GM12801 (cell line): ENCODE data around the gene LACTBL1.

Experiments
- TF ChIP-seq, protein P1 (sequence below): IDR thresholded peaks from one replicate; pipeline ENCODE4 v1.5.1; 2011; ENCODE audit warnings: control low read depth; ENCODE audit not compliant: insufficient read length; ENCODE audit errors: extremely low read depth

The LACTBL1 gene

DNA sequence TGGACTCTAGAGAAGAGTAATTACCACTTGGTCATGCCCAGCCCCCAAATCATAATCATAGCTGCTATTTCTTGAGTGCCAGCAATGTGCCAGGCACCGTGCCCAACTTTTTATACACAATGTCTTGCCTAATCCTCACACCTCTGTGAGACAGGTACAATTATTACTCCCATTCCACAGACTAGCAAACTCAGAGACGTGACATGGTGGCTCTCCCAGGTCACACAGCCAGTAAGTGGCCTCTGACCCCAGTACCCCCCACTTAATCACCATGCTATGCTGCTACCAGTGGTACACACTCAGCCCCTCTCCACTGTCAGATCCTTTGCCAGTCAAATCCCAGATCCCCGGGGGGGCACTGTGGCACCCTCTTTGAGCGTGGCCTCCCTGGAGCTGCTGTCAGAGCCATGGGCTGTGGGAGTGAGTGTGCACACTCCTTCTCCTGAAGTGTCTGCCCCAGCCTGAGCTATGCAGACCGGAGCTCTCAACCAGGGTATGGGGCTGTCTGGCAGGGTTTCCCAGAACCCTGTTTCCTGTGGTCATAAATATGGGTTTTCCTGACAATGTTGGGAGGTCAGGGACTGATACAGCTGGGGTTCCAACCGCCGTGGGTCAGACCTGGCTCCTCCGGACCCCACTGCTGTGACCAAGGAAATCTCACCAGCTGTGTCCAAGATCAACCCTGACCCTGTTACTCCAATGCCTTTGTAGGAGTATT, 51.8 kb downstream of the LACTBL1 start:
- TF ChIP-seq, protein P1, sequence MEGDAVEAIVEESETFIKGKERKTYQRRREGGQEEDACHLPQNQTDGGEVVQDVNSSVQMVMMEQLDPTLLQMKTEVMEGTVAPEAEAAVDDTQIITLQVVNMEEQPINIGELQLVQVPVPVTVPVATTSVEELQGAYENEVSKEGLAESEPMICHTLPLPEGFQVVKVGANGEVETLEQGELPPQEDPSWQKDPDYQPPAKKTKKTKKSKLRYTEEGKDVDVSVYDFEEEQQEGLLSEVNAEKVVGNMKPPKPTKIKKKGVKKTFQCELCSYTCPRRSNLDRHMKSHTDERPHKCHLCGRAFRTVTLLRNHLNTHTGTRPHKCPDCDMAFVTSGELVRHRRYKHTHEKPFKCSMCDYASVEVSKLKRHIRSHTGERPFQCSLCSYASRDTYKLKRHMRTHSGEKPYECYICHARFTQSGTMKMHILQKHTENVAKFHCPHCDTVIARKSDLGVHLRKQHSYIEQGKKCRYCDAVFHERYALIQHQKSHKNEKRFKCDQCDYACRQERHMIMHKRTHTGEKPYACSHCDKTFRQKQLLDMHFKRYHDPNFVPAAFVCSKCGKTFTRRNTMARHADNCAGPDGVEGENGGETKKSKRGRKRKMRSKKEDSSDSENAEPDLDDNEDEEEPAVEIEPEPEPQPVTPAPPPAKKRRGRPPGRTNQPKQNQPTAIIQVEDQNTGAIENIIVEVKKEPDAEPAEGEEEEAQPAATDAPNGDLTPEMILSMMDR: no peak

DNA sequence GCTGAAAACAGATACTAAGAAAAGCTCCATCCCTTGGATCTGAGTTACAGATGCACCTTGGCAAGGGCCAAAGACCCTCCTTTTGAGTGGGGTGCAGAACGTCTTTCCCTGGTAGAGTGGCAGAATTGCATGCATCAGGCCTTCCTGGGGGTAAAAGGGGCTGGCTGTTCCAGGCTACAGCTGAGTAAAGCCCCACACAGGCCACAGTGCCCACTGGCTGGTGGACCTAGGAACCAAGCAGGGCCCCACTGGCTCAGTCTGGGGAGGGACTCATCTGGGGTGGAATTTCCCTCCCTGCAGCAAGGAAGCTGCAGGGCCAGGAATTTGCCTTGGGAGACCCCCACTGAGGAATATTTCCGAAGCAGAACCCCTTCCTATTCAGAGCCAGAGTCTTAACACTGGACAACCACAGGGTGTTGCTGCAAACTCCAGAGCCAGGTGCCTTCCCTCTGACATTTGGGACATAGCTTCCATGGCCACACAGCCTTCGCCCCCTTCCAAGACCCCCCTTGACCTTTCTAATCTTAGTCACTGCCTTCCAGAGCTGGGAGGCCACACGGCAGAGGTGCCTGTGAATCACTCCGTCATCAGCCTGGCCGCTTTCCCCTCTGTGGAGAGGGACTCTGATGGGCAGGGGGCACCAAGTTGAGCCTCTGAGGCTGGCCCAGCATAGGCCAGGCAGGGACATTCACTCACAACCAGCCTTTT, 52.5 kb downstream of the LACTBL1 start:
- TF ChIP-seq, protein P1: no peak

DNA sequence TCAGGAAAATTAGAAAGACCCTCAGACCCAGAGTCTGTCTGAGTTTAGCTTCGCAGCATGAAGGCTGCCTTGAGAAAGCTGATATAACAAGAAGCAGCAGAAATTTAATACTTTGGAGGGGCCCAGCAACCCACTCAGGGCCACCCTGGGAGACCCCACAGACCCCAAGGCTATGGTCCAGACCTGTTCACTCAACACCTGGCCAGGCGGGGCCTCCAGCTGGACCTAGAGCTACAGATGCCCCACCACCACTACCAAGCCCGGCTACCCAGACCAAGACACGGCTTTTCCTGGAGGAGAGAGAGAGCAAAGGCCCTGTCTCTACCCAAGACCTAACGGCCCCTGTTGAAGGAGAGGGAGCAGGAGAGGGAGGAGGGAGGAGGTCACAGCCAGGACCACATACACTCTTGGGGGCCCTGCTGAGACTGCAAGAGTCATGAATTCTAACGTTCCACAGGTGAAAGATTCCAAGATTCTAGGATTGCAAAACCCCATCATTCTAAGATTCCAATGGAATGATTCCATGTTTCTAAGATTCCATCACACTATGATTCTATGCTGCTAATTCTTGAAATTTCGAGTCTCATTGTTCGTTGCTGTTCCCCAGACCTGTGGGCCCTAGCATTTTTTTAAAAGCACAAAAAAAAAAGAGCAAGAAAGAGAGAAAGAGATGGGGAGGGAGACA, 53.2 kb downstream of the LACTBL1 start:
- TF ChIP-seq, protein P1: no peak

DNA sequence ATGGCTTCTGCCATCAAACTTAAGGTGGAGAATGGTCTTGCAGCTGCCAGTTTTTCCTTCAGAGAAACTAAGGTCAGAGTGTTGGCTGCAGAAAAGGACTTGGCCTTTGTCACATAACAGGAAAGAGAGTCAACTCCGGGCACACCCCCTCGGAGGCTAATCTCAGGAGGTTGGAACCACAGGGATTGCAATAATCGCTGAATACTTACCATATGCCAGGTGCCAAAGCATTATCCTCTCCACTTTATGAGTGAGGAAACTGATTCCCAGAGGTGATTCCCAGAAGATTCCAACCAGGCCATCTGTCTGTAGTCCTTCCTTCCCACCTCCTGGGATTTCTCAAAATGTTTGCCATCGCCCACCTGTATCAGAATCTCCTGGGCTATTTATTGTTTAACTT, 54.0 kb downstream of the LACTBL1 start:
- TF ChIP-seq, protein P1: no peak

DNA sequence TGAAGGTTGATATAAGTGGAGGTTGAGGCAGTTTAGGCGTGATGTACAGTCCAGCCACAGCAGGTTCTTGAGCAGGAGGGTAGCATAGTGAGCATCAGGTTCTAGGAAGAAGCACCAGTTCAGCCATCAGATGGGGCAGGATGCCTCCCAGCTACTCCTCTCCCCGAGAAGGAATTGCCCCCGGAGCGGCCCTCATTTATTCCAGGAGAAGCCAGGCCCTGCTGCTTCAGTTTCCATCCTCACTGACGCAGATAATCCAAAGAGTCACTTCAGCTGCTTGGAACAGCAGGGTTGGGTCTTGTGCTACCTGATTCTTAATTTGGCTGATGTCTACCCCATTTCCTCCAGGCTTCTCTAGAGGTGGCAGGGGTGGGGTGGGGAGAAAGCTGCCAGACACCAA, 54.7 kb downstream of the LACTBL1 start:
- TF ChIP-seq, protein P1: no peak

DNA sequence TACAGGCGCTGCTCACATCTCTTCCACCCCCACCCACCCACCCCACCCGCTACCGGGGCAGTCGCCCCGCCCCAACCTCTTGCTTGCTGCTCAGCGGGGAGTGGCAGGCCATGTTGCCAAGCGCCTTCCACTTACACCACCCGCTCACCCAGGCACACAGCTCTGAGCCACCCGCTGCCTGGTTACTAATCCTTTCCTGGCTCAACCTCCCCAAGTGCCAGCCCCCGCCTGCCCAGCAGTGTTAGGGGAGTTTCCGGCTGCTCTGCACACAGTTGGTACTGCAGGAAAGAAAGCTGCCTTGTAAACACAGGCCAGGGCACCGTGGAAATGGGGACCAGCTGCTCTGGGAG, 56.2 kb downstream of the LACTBL1 start:
- TF ChIP-seq, protein P1: no peak

DNA sequence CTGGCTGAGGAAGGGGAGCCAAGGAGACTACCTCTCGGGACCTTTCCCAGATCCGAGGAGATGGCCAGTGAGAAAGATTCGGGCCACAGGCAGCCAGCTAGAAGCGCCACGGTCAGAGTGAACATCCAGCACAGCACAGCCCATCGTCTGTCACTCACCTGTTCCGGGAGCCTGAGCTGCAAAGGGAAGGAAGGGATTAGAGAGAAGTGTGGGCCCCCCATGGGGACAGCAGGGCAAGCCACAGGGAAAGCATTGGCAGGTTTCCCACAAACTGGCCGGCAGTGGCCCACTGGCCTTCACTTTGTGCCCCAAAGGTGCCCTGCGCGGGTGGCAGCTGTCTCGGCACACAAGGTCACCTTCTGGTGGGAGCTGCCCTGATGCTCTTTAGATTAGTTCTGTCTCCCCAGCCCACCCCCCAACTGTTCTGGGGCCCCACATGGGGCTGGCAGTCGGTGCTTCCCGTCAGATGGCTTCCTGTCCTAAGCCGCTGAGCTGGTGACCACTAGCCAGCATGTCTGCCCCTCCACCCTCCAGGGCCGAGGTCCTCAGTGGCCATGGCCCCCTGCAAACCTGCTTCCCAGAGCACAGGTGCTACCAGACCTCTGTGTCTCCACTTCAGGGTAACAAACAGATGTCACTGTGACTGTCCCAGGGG, 56.7 kb downstream of the LACTBL1 start:
- TF ChIP-seq, protein P1: no peak
